Stimulated activated CD8-positive, alpha-beta memory T cell treated with anti-CD3 and anti-CD28 coated beads, Interleukin-2, amount 100 ng/mL, for 1 hour (primary cell): ENCODE data around the gene RHOB.
"Not testable (repeated sequence)": the region's sequence is repeated elsewhere in the genome, so short reads cannot be mapped to it uniquely, and the experiment has no call there.

Experiments used
- DNase-seq, 2 donors: peaks; one replicate each; pipeline ENCODE4 v3.0.0-alpha.2; 2020; ENCODE audit warnings: low read depth in 2 of 2

The RHOB gene

GRCh38 chr2:20452551-20452950 is 5.7 kb downstream of the RHOB start:
- DNase-seq = no peak

DNA sequence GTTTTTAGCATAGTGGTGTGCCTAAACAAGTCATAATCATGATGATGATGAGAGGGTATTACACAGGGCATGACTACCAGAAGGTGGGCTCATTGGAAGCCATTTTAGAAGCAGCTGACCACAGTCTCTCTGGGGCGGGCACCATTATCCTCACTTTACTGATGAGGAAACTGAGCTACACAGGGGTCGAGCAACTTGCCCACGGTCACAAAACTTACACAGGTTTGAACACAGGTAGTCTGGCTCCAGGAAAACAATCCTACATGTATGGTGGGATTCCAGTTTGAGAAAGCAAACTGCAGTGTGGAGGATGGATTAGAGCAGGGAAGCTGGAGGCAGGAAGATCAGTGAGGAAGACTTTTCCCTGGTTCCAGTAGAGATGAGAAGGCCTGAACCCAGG is 6.2 kb downstream of the RHOB start:
- no peak for DNase-seq

GRCh38 chr2:20454036-20454981 is 7.4 kb downstream of the RHOB start:
- no peak for DNase-seq

DNA sequence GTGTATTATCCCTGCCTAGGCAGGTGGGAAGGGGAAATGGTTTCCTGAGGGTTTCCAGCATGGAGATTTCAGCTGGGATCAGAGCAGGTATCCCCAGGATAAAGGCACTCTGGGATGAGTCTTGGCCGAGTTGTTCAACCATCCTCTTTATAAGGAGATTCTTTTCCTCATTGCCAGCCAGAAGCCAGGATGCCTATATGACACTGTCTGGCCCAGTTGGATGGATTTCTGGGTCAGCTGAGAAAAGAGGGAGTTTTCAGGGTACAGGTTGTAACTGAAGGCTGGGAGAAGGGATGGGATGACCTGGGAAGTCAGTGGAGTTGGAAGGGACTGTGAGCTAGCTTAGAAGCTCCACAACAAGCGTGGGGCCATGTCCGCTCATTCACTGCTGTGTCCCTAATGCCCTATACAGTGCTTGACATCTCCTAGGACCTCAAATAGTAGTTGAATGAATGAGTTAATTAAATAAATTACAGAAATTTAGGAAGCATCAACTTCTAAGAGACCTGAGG is 8.3 kb downstream of the RHOB start:
- no peak for DNase-seq

- DNase-seq = no peak
Measured at GRCh38 chr2:20456116-20456571, 9.3 kb downstream of the RHOB start.

GRCh38 chr2:20456636-20457426 is 10.0 kb downstream of the RHOB start:
- no peak for DNase-seq

DNA sequence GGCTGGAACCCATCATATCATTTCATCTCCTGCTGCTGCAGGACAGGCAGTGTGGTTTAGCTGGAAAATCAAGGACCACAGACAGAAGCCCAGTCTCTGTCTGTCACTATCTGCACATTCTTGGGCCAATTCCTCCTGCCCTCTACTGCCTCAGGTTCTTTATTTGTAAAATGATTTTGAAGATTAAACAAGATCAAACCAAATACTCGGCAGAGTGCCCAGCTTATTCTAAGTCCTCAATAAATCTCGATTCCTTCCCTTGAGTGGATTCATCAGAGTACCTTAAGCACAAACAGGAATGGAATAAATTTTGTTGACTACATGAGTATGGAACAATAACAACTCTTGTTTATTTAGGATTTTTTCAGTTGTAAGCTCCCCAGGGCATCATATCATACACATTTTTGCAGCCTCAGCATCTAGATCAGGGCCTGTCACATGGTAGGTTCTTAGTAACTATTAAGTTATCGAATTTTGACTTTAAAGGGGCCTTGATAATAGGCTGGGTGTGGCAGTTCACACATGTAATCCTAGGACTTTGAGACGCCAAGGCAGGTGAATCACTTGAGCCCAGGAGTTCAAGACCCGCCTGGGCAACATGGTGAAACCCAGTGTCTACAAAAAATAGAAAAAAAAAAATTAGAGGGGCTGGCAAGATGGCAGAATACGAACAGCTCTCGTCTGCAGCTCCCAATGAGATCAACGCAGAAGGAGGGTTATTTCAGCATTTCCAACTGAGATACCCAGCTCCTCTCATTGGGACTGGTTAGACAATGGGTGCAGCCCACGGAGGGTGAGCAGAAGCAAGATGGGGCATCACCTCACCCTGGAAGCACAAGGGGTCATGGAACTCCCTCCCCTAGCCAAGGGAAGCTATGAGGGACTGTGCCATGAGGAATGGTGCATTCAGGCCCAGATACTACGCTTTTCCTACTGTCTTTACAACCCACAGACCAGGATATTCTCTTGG is 11.1 kb downstream of the RHOB start:
- DNase-seq = no peak

GRCh38 chr2:20458737-20459484 is 12.0 kb downstream of the RHOB start:
- DNase-seq = not testable (repeated sequence)

DNA sequence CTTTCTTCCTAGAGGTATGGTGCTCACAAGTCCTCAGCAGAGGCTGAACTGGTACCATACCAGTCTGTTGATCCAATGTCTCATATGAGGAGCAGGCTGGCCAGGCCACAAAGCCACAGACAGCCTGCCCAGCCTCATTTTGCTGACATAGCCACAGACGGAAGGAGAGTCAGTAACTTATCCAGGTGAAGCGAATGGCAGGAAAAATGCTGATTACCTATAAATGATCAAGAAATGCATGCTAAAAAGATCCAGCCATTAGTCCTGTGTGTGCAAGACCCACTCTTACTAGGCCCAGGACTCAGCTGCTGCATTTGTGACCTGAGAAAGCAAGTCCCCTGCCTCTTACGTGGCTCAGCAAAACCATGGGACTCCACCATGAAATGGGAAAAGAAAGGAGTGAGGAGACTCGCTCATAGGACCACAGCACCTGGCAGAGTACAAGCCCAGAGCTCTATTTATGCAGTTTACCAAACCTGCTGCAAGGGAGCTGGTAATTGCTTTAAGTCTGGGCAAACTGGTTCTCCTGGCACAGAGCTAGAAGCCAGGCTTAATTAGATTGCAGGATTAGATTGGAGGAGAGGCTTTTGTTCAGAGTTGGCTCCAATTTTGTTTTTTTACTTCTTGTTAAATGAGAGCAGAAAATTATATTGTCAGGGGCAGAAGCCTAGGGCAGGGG is 19.0 kb downstream of the RHOB start:
- no peak for DNase-seq

GRCh38 chr2:20467789-20468548 is 21.1 kb downstream of the RHOB start:
- DNase-seq = no peak

DNA sequence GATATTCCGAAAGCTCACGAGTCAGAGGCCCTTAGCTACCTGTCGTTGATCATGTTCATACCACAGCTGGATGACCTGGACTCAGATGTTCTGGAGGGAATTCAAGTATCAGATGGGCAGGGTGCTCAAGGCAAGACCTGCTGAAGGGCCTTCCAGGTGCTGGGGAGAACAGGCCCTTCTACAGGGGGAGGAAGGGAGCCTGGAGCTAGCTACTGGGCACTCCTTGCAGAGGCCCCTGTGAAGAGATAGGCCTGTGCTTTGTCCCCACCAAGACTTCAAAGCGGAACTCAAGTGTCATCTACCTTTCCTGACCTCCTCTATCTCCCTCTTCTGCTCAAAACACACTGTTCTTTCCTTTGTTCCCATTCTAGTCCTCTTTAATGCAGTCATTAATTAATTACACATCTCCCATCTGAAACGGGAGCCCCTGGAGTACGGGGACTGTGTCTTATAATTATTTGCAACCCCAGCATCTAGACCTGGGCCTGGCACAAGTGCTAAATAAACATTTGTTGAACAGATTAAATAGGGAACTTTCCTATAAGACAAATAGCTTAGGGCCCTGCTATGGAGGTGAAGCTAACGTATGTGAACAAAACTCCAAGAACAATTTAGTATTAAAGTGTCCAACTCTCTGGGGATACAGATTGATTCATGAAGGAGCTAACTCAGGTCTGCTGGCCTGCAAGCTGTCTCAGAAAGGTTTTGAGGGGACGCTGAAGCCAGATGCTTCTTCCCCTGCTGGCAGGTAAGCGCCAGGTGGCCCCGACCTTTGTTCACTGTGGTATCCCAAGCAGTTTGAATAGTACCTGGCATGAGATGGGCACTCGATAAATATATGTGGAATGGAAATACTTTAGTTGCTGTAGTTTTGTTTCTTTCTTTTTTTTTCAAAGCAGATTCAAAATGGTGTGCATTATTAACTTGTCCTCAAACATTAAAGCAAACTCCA is 22.0 kb downstream of the RHOB start:
- no peak for DNase-seq

DNA sequence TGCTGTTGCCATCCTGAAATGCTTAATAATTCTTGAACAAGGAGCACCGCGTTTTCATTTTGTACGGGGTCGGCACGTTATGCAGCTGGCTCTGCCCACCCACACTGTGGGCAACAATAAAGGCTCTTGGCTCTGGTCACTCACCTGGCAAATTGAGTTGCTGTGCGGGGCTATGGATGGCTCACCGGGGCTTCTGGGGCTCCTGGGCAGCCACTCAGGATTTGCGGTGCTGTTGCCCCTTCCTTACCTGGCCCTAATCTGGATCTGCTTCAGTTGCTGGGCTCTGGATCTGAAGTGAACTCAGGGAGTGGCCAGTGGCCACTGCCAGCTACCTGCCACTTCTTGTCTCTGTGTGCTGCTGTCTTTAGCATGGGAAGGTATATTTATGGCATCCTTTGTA is 22.7 kb downstream of the RHOB start:
- no peak for DNase-seq

GRCh38 chr2:20470211-20470610 is 23.3 kb downstream of the RHOB start:
- DNase-seq = no peak

DNA sequence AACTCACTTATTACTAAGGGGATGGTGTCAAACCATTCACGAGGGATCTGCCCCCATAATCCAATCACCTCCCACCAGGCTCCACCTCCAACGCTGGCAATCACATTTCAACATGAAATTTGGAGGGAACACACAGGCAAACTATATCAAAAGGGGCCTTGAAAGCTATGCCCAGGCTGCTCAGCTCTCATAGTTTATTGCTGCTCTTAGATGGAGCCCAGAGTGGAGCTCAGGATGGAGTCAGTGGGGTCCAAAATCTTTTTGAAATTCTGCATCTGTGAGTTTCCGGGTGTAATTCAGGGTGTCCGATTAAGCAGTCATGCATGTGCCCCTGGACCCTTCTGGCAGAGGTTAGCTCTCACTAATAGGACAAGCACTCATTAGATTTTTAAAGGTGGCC is 24.3 kb downstream of the RHOB start:
- DNase-seq = no peak

DNA sequence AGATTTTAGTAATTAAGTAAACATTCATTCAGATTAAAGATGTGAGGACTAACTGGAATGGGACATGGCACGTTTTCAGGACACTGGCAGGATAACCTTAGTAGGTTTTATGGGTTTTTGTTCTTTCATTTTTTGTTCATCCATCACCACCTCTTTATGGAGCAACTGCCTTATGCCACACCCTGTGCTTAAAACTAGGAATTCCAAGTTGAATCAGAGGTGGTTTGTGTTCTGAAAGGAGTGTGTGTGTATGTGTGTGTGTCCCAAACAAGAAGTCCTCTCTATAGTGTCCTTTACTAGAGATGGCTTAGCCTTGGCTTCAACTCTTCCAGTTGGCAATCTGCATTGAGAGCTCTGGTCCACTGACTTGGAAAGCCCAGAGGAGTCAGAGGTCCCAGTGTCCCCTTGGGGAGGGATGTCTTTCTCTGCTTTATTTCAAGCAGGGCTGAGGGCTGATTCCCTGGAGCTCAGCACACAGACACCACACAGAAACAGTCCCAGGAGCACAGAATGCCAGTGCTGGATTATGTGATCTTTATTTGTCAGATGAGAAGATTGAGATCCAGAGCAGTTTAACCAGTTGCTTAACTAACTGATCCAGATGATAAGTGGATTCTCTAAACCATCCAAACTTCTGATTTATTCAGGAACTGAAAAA is 25.2 kb downstream of the RHOB start:
- DNase-seq = no peak

- no peak for DNase-seq
Measured at GRCh38 chr2:20472569-20472968, 25.7 kb downstream of the RHOB start.

DNA sequence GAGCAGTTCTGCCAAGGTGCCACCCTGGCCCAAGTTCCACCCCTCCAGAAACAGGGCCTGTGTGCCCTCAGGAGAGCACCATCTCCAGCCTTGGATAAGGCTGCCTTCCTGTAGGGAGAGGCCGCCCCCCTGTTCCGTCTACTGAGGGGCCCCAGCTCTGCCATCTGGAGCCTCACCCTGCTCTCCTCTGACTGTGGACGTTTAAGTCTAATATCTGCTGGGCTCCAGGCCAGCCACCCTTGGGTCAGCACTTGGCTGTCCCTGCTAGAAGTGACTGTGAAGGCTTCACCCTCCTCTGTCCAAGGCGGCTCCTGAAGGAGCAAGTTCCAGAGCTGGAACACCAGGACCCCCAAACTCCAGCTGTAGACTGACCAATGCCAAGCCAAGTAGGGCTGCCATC is 26.3 kb downstream of the RHOB start:
- DNase-seq = no peak
